Sciatic nerve (tissue), 2 donors: ENCODE data around the gene CHST3. TPM values are rescaled to one million over a fixed set of nuclear protein-coding genes. Genes with fewer than 3 reads are reported as not detected.
A peak's percentile ranks its signal among the peaks of the same experiment; 100 is the strongest.
"Not testable (repeated sequence)": the region's sequence is repeated elsewhere in the genome, so short reads cannot be mapped to it uniquely, and the experiment has no call there.

Experiments
- ATAC-seq: fragments of 200-7000 bp; cut with Tn5 transposase; one replicate; pipeline ENCODE4 v1.9.1; 2020; ENCODE audit warnings: mild to moderate bottlenecking, moderate library complexity
- DNase-seq: peaks from one replicate; pipeline ENCODE4 v3.0.0-alpha.2; 2020; ENCODE audit warnings: low spot score
- intact Hi-C: fragments of 100-400 bp; cut with DNase I; formaldehyde crosslinking; loops from one replicate; pipeline ENCODE4 v1.14.2; 2022
- total RNA-seq: library from RNA; stranded (reverse); fragmentation: NEBNext Ultra II Directional; extraction: Animal tissue kit (Norgen Biotek cat#: 25700); gene quantifications from one replicate; pipeline ENCODE4 v1.2.1, GENCODE V29; 2021
- donor health status: DM: no; HTN: no; CAD: no.
- donor health status: DM: no; HTN: no; CAD: no.

The CHST3 gene
- 36.5 TPM for total RNA-seq

- ATAC-seq (peak; percentile 78), DNase-seq (peak; percentile 89)
- intact Hi-C loops: loop anchor here (10.0 kb wide), 1 partner anchor 361 kb away; no protein-coding TSS in a partner anchor
Observed at GRCh38 chr10:71964098-71964742, at the start of gene CHST3. Gene CHST3, plus strand, starts transcription at chr10:71964395. Its CDS starts 41,448 bp downstream, at chr10:72005843.

GRCh38 chr10:71916827-71917226 is 47.4 kb upstream of the CHST3 start:
- intact Hi-C loops: no loop called here
- DNase-seq: no peak
- ATAC-seq: no peak

GRCh38 chr10:71918992-71919391 is 45.2 kb upstream of the CHST3 start:
- no peak for ATAC-seq
- DNase-seq: no peak
- intact Hi-C loops: no loop called here

GRCh38 chr10:71919956-71920539 is 44.1 kb upstream of the CHST3 start:
- ATAC-seq, intact Hi-C loops, DNase-seq: not testable (repeated sequence)

- no peak for ATAC-seq
- DNase-seq: no peak
- intact Hi-C loops: no loop called here
Observed at GRCh38 chr10:71920540-71921323, 43.5 kb upstream of the CHST3 start.

GRCh38 chr10:71921324-71922027 is 42.7 kb upstream of the CHST3 start:
- intact Hi-C loops: no loop called here
- ATAC-seq (peak; percentile 89), DNase-seq (peak; percentile 71)

- intact Hi-C loops: no loop called here
- no peak for DNase-seq
- peak; percentile 22 for ATAC-seq
Observed at GRCh38 chr10:71923138-71923692, 41.0 kb upstream of the CHST3 start.

- intact Hi-C loops: no loop called here
- ATAC-seq (no peak), DNase-seq (no peak)
Observed at GRCh38 chr10:71924771-71925170, 39.4 kb upstream of the CHST3 start.

- ATAC-seq: no peak
- intact Hi-C loops: no loop called here
- no peak for DNase-seq
Observed at GRCh38 chr10:71927159-71927558, 37.0 kb upstream of the CHST3 start.

- ATAC-seq (no peak), DNase-seq (no peak)
- intact Hi-C loops: no loop called here
Observed at GRCh38 chr10:71927776-71928592, 36.2 kb upstream of the CHST3 start.

- intact Hi-C loops: no loop called here
- ATAC-seq (no peak), DNase-seq (no peak)
Observed at GRCh38 chr10:71931295-71931694, 32.9 kb upstream of the CHST3 start.

- ATAC-seq: no peak
- intact Hi-C loops: no loop called here
- no peak for DNase-seq
Observed at GRCh38 chr10:71933651-71934050, 30.5 kb upstream of the CHST3 start.

- ATAC-seq: no peak
- DNase-seq: no peak
- intact Hi-C loops: no loop called here
Observed at GRCh38 chr10:71938211-71938610, 26.0 kb upstream of the CHST3 start.

GRCh38 chr10:71939304-71939703 is 24.9 kb upstream of the CHST3 start:
- no peak for ATAC-seq
- intact Hi-C loops: no loop called here
- no peak for DNase-seq

- DNase-seq (no peak), ATAC-seq (no peak)
Observed at GRCh38 chr10:71939861-71940474, 24.2 kb upstream of the CHST3 start.

GRCh38 chr10:71940752-71941151 is 23.4 kb upstream of the CHST3 start:
- intact Hi-C loops: no loop called here
- DNase-seq: no peak
- ATAC-seq: no peak

More at GRCh38 chr10:71939861-71940474, 24.2 kb upstream of the CHST3 start:
- intact Hi-C loops: no loop called here

- intact Hi-C loops: no loop called here
Observed at GRCh38 chr10:71941318-71941717, 22.9 kb upstream of the CHST3 start.

More at GRCh38 chr10:71941318-71941717, 22.9 kb upstream of the CHST3 start:
- ATAC-seq (no peak), DNase-seq (no peak)
